Ishikawa (cell line): ENCODE measurements around the gene E2F1.

Experiments used
- CEBPB ChIP-seq: IDR thresholded peaks from 2 replicates; pipeline ENCODE4 v1.6.1; 2012
- CREB1 ChIP-seq: IDR thresholded peaks from 2 replicates; pipeline ENCODE4 v1.6.1; 2012; ENCODE audit warnings: low read depth
- EGR1 ChIP-seq: IDR thresholded peaks from 2 replicates; pipeline ENCODE4 v1.6.1; 2012
- EP300 ChIP-seq: IDR thresholded peaks from 2 replicates; pipeline ENCODE4 v1.6.1; 2012; ENCODE audit warnings: borderline replicate concordance
- FOXM1 ChIP-seq: IDR thresholded peaks from 2 replicates; pipeline ENCODE4 v1.6.1; 2012; ENCODE audit warnings: low read depth, borderline replicate concordance
- NFIC ChIP-seq: IDR thresholded peaks from 2 replicates; pipeline ENCODE4 v1.6.1; 2012
- RAD21 ChIP-seq: IDR thresholded peaks from 2 replicates; pipeline ENCODE4 v1.6.1; 2012; ENCODE audit warnings: low read depth
- TAF1 ChIP-seq: IDR thresholded peaks from 2 replicates; pipeline ENCODE4 v1.6.1; 2012; ENCODE audit warnings: low read depth, mild to moderate bottlenecking
- TCF12 ChIP-seq: IDR thresholded peaks from 2 replicates; pipeline ENCODE4 v1.6.1; 2012; ENCODE audit warnings: low read depth
- TEAD4 ChIP-seq: IDR thresholded peaks from 2 replicates; pipeline ENCODE4 v1.6.1; 2012
- YY1 ChIP-seq: IDR thresholded peaks from 2 replicates; pipeline ENCODE4 v1.6.1; 2012; ENCODE audit warnings: low read depth
- ZBTB7A ChIP-seq: IDR thresholded peaks from 2 replicates; pipeline ENCODE4 v1.6.1; 2012; ENCODE audit warnings: low read depth
- TF ChIP-seq, protein P1 (sequence below): IDR thresholded peaks from 2 replicates; pipeline ENCODE4 v1.6.1; 2012; ENCODE audit warnings: low read depth, mild to moderate bottlenecking
- TF ChIP-seq, protein P2 (sequence below): IDR thresholded peaks from 2 replicates; pipeline ENCODE4 v1.6.1; 2012
- TF ChIP-seq, protein P3 (sequence below): IDR thresholded peaks from 2 replicates; pipeline ENCODE4 v1.6.1; 2012

Gene E2F1

DNA sequence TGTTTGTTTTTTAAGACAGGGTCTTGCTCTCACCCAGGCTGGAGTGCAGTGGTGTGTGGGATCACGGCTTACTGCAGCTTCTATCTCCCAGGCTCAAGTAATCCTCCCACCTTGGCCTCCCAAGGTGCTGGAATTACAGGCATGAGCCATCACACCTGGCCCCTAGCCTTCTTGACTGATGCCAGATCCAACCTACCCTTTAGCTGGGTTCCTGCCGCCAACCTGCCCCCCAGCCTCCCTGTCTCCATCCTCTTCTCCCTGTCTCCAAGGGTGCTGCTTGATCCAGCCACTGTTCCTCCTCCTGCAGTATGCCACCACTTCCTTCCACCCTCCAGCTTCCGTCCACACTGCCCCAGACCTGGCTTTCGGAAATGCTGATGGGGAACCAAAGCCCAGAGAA lies 27.3 kb downstream of the E2F1 start:
- TF ChIP-seq EP300 (no peak), TEAD4 (no peak), RAD21 (no peak), CREB1 (no peak), FOXM1 (no peak), ZBTB7A (no peak), TAF1 (no peak), TCF12 (no peak), NFIC (no peak), YY1 (no peak), CEBPB (no peak), EGR1 (no peak)
- TF ChIP-seq, protein P1, sequence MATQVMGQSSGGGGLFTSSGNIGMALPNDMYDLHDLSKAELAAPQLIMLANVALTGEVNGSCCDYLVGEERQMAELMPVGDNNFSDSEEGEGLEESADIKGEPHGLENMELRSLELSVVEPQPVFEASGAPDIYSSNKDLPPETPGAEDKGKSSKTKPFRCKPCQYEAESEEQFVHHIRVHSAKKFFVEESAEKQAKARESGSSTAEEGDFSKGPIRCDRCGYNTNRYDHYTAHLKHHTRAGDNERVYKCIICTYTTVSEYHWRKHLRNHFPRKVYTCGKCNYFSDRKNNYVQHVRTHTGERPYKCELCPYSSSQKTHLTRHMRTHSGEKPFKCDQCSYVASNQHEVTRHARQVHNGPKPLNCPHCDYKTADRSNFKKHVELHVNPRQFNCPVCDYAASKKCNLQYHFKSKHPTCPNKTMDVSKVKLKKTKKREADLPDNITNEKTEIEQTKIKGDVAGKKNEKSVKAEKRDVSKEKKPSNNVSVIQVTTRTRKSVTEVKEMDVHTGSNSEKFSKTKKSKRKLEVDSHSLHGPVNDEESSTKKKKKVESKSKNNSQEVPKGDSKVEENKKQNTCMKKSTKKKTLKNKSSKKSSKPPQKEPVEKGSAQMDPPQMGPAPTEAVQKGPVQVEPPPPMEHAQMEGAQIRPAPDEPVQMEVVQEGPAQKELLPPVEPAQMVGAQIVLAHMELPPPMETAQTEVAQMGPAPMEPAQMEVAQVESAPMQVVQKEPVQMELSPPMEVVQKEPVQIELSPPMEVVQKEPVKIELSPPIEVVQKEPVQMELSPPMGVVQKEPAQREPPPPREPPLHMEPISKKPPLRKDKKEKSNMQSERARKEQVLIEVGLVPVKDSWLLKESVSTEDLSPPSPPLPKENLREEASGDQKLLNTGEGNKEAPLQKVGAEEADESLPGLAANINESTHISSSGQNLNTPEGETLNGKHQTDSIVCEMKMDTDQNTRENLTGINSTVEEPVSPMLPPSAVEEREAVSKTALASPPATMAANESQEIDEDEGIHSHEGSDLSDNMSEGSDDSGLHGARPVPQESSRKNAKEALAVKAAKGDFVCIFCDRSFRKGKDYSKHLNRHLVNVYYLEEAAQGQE: no peak
- TF ChIP-seq, protein P2, sequence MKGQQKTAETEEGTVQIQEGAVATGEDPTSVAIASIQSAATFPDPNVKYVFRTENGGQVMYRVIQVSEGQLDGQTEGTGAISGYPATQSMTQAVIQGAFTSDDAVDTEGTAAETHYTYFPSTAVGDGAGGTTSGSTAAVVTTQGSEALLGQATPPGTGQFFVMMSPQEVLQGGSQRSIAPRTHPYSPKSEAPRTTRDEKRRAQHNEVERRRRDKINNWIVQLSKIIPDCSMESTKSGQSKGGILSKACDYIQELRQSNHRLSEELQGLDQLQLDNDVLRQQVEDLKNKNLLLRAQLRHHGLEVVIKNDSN: no peak
- TF ChIP-seq, protein P3, sequence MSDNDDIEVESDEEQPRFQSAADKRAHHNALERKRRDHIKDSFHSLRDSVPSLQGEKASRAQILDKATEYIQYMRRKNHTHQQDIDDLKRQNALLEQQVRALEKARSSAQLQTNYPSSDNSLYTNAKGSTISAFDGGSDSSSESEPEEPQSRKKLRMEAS: no peak

DNA sequence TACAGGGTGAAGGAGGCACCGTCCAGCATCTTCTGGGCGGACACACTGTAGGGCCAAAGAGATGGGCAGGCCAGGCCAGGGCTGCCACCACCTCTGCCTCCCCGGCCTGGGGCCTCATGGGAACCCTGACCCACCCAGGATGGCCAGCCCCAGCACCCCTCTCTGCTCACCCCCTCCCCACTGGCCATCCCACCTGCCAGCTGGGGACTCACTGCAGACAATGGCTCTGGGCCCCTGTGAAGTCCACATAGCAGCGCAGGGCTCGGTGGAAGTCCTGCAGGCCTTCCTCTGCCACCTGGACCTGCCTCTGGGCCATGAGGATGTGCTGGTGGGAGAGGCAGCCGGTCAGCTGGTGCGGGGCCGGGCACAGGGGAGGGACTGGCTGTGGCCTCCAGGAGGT lies 27.7 kb downstream of the E2F1 start:
- TF ChIP-seq TCF12: no peak
- no peak for TF ChIP-seq TAF1
- no peak for TF ChIP-seq FOXM1
- TF ChIP-seq EGR1: no peak
- TF ChIP-seq, protein P3: no peak
- no peak for TF ChIP-seq EP300

DNA sequence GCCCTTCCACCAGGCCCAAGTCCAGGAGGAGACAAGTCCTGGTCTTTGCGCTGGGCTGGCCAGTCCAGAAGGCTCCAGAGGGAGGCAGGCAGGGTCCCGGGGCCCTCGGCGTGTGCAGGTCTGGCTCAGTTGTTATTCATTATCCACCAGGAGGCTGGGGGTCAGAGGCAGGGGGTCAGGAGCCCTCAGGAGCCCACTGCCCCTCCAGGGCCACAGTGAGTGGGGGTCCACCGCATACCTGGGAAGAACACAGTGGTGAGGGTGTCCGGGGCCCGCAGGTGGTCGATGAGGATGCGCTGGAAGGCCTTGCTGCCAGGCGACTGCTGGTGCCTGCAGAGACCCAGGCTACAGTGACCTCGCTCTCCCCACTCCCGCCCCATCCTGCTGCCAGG lies 28.5 kb downstream of the E2F1 start:
- TF ChIP-seq RAD21 (no peak), CEBPB (no peak), TCF12 (no peak), TAF1 (no peak), NFIC (no peak), EP300 (no peak), YY1 (no peak), EGR1 (no peak), ZBTB7A (no peak), CREB1 (no peak), FOXM1 (no peak), TEAD4 (no peak)
- TF ChIP-seq, protein P1: no peak
- TF ChIP-seq, protein P3: no peak
- TF ChIP-seq, protein P2: no peak

DNA sequence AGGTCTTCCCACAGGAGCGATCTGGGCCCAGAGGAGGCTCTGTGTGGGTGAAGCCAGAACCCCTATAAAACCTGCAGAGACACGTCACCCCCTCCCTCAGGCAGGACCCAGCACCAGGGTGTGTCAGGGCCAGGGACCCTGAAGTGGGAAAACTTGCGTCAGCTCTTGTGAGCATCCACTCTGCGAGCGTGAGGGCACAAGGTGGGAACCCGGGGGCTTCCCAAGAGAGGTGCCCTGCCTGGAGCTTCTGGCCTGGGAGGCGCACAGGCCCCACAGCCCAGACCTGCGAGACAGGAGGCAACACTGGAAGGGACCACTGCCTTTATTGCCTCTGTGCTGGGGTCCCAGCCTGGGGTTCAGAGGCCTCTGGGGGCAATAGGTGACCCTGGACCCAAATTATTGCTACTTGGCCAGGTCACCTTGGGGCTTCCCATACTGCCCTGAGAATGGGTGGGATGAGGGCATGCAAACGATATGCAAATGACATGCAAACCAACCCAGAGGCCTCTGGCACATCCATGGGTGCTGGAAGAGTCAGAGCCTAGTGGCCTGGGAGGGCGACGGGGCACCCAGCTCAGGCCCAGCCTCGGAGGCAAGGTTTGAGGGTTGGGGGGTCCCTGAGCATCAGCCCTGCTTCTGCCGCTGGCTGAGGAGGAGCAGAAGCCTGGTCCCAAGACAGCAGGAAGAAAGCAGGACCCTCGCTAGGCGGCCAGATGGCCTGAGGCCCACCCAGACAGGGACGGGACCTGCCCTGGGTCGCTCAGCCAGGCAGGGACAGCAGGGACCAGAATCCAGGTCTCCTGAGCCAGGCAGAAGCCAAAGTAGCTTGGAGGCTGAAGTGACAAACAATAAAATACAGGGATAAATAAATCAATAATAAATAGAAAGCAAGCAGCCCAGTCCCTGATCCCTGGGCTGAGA lies 29.1 kb downstream of the E2F1 start:
- TF ChIP-seq FOXM1 (no peak), CEBPB (no peak), EP300 (no peak), TCF12 (no peak), RAD21 (no peak)
- TF ChIP-seq, protein P2: no peak
- TF ChIP-seq, protein P1: no peak
